GM12875 (cell line): ENCODE measurements around the gene LYL1.

Source experiments
- H3K4me3 ChIP-seq: one replicate; pipeline ENCODE4 v1.5.1; 2011; ENCODE audit warnings: low read depth, low read length, control low read depth
- TF ChIP-seq, protein P1 (sequence below): IDR thresholded peaks from 2 replicates; pipeline ENCODE4 v1.5.1; 2011; ENCODE audit warnings: low read depth, mild to moderate bottlenecking, control low read depth, inconsistent platforms, low read length, moderate library complexity, borderline replicate concordance; ENCODE audit not compliant: insufficient read depth

Gene LYL1

DNA sequence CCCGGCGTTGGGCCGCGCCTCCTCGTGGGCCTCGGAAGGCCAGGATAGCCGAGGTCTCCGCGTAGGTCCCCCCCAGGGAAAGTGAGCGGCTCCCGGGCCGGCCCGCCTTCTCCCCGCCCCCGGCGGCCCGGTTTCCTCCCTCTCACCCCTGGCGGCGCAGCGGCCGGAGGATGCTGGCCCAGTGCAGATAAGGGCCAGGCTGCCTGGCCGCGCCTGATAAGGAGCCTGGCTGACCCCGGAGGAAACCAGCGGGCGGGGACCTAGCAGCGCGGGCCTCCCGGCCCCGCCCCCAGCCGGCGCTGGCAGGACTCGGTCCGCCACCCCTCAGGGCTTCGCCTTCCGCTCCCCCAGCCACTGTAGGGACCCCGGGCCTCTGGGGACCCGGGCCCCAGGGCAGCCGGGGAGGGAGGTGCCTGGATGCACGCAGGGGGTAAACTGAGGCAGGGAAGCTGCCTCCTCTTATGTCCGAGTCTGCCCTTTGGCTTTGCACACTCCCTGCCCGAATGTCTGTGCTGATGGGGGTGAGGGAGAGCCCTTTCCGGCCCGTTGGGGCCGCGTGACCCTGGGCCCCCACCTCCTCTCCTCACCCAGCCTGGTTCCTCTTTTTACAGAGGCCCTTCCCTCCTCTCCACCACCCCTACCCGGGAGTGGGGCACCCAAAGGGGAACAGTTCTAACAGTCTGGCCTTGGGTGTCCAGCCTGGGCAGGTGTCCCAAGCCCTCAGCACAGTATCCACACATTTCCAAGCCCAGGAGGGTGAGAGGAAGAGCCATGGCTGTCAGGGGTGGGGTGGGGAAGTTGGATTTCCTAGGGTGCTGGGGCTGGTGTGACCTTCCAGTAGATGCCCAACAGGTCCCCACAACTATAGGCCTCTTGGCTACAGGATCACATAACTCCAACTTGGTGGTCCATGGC, at the start of gene LYL1:
TSS of gene LYL1 (minus strand) at position 193 of the 915 bp plus-strand sequence. CDS start 1,687 bp downstream, outside the sequence.
- peak within 1 kb of the TSS; percentile 66 for H3K4me3 ChIP-seq

DNA sequence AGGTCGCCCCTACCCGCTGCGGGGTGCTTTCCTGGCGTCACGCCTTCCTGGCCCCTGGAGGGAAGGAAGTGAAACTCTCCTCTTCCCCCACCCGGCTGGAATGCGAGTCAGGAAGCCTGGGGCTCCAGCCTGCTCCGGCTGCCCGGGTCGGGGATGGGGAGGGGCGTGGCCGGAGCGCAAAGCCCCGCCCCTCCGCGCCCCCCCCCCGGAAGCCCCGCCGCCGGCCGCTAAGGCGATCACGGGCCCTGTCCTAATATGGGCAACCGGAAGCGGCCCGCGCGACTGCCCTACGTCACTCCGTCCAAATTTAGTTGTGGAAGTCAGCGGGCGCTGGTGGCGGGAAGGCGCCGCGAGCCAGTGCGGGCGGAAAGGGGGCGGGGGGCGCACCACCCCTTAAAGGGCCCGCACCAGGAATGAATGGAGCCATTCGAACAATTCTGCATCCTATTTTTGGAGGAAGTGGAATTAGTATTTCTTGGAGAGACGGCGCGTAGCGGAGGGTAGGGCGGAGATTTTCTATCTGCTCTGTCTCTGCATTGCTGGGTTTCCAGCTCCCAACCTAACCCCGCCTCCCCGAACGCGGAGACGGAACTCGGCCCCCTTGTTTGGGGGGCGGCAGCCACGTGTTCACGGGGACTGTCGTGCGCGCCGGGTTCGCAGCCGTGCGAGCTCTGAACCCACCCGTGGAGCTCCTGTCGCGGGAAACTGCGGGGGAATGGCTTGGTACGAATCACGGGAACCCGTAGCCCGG, 49.1 kb upstream of the LYL1 start:
- peak overlapping the region; percentile 100 for H3K4me3 ChIP-seq
- TF ChIP-seq, protein P1, sequence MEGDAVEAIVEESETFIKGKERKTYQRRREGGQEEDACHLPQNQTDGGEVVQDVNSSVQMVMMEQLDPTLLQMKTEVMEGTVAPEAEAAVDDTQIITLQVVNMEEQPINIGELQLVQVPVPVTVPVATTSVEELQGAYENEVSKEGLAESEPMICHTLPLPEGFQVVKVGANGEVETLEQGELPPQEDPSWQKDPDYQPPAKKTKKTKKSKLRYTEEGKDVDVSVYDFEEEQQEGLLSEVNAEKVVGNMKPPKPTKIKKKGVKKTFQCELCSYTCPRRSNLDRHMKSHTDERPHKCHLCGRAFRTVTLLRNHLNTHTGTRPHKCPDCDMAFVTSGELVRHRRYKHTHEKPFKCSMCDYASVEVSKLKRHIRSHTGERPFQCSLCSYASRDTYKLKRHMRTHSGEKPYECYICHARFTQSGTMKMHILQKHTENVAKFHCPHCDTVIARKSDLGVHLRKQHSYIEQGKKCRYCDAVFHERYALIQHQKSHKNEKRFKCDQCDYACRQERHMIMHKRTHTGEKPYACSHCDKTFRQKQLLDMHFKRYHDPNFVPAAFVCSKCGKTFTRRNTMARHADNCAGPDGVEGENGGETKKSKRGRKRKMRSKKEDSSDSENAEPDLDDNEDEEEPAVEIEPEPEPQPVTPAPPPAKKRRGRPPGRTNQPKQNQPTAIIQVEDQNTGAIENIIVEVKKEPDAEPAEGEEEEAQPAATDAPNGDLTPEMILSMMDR, result no peak

More for the DNA sequence above, at the start of gene LYL1:
- TF ChIP-seq, protein P1, result no peak

DNA sequence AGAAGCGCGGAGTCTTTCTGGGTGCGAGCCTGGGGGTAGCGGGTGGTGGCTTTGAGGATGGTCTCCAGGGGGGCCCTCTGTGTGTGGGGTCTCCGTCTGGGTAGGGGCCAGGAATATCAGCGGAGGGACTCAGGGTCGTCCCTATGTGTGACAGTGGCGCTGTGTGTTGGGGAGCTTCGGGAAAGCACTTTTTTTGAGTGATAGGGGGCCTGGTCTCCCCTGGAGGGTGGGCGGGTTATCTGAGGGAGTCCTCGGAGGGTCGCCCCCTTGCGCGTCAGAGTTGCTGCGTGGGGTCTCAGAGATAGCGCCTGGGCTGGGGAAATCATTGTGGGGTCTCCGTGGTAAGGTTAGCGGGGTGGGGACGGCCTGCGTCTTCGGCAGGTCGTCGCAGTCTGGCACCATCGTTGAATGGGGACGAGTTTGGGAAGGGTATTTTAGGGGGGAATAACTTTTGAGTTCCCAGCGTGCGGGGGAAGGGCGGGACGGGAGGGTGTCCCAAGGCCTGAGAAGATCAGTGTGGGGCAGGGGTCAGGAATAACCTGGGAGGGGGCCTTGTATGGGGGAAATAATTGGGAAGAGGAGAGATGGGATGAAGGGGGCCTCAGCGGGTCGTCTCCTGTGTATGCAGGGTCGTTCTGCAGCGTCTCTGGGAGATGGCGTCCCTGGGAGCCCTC, 48.4 kb upstream of the LYL1 start:
- H3K4me3 ChIP-seq, result peak overlapping the region; percentile 89
- TF ChIP-seq, protein P1, result no peak

DNA sequence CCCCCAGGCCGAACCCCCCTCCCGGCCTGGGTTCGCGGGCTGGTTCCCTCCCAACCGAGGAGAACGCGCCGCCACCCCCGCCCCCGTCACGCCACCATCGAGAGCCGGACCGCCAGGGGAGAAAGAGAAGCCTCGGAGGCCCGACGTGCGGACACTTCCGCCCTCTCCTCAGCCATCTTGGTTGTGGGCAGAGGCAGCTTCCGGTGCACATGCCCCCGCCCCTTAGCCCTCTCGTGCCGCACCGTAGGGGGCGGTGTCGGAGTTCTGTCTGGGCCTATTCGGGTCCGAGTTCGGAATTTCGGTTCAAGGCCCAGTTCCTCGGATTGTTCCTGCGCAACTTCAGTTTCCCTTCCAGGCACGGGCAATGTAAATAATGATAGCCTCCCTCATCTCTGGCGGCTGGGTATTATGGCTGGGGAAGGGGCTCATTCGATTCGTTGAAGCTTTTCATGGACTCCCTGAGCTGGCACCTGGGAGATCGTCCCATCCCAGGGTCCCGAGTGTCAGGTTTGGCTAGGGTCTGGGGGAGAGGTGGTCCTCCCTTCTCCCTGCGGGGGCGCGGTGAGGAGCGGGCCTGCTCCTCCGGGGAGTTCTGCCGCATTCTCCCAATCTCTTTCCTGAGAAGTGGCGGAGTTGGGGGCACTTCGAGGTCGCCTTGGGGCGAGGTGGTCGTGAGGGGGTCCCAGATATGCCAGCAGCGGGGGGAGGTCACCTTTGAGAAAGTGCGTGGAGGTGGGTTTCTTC, 47.7 kb upstream of the LYL1 start, which contains the start of the genes IER2 and STX10:
TSS of gene IER2 (plus strand) at position 225 of the 744 bp plus-strand sequence. CDS start 2,776 bp downstream, outside the sequence.
TSS of gene STX10 (minus strand) at position 189 of the 744 bp plus-strand sequence. CDS start 202 bp downstream, outside the sequence.
- TF ChIP-seq, protein P1, result peak; percentile 58
- H3K4me3 ChIP-seq, result peak within 1 kb of the TSS; percentile 89

DNA sequence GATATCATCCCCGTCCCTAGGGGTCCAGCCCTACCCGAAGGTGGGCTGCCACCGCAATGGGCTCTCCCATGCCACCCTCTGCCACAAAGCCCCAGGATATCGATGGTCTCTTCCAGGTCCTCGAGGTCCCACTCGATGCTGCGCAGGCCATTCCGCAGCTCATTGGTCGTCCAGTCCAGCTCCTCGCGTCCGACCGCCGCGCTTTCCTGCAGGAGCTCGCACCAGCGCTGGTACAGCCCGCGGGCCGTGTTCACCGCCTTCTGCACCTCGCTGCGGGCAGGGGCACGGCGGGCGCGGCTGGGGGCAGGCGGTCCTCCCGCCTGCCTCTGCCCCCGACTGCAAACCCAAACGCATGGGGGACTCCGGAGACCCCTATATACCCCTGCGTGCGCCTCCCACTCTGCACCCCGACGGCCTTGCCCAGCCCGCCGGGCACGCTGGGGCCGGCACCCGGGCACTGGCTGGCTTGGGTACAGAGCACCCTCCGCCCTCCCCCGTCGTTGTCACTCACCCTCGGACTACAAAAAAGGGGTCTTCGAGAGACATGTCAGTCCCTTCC, 47.0 kb upstream of the LYL1 start:
- TF ChIP-seq, protein P1, result no peak
- H3K4me3 ChIP-seq, result peak overlapping the region; percentile 89

DNA sequence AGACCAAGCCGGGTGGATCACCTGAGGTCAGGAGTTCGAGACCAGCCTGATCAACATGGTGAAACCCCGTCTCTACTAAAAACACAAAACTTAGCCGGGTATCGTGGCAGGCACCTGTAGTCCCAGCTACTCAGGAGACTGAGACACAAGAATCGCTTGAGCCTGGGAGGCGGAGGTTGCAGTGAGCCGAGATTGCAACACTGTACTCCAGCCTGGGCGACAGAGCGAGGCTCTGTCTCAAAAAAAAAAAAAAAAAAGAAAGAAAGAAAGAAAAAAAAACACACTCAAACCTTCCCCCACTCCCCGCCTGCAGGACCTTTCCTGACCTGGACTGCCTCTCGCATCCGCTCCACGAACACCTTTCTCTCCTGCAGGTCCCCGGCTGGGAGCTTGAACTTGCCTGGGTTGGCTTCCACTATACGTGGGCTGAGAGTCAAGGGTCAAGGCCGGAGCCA, 46.5 kb upstream of the LYL1 start:
- H3K4me3 ChIP-seq, result peak overlapping the region; percentile 89
